22Rv1 (cell line): ENCODE measurements around the gene TTC1.

Experiments
- CTCF ChIP-seq: fragments of 450-650 bp; IDR thresholded peaks from 2 replicates; pipeline ENCODE4 v1.5.1; 2017; ENCODE audit warnings: mild to moderate bottlenecking
- ZFX ChIP-seq: fragments of 450-650 bp; IDR thresholded peaks from 2 replicates; pipeline ENCODE4 v1.6.1; 2017; ENCODE audit warnings: antibody characterized with exemption, borderline replicate concordance

- TF ChIP-seq CTCF (no peak), ZFX (no peak)
Observed at GRCh38 chr5:160088805-160089204, 79.9 kb downstream of the TTC1 start.
